Measurements from ENCODE around the gene CREG2. TPM values are rescaled to one million over a fixed set of nuclear protein-coding genes. Genes with fewer than 3 reads are reported as not detected.

Gene CREG2
- polyA plus RNA-seq, 1 experiment, result not detected

- no peak for DNase-seq (ENCODE audit: low read depth, low spot score)
- Histone ChIP-seq H3K9me3 (ENCODE audit: control insufficient read depth, insufficient read depth, low read length) (no peaks in the 10 kb centered on the region), H3K27ac (ENCODE audit: low read depth, low read length) (no peak overlapping the region), H3K27me3 (ENCODE audit: control insufficient read depth, insufficient read depth, low read length) (peaks cover 22% of the 10 kb centered on the region), H3K4me3 (ENCODE audit: low read depth, low read length) (no peak overlapping the region)
- ChIA-PET POLR2A (no interaction called here), CTCF (no interaction called here)
- TF ChIP-seq, protein P1, sequence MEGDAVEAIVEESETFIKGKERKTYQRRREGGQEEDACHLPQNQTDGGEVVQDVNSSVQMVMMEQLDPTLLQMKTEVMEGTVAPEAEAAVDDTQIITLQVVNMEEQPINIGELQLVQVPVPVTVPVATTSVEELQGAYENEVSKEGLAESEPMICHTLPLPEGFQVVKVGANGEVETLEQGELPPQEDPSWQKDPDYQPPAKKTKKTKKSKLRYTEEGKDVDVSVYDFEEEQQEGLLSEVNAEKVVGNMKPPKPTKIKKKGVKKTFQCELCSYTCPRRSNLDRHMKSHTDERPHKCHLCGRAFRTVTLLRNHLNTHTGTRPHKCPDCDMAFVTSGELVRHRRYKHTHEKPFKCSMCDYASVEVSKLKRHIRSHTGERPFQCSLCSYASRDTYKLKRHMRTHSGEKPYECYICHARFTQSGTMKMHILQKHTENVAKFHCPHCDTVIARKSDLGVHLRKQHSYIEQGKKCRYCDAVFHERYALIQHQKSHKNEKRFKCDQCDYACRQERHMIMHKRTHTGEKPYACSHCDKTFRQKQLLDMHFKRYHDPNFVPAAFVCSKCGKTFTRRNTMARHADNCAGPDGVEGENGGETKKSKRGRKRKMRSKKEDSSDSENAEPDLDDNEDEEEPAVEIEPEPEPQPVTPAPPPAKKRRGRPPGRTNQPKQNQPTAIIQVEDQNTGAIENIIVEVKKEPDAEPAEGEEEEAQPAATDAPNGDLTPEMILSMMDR (IDR thresholded peaks at IDR 0.05; ENCODE audit: low read depth, low read length), result no peak
Measured at GRCh38 chr2:101360232-101360631, 27.1 kb downstream of the CREG2 start.

DNA sequence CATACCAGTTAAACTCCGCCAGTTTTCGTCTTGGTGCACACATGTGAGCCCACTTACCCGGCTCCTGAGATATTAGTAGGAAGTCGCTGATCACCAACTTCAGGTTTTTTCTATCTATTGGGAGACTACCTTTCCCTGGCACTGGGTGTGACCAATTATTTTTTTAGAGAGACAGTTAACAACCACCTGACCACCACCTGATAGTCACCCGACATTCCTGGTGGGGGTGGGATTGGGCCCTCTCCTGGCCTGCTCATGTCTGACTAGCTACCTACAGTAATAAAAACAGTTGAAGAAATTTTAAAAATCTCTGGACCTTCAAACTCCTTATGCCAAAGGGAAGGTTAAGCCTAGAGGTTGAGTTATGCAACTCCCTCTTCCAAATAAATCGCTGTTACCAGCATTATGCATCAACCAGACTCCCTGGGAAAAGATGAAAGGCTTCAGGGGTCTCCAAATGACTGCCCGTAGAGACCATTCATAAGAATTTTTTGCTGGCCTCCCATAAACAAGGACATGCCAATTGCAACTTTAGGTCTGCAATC is 27.8 kb downstream of the CREG2 start:
- Histone ChIP-seq H3K4me3 (ENCODE audit: low read depth, low read length) (no peak overlapping the region), H3K27ac (ENCODE audit: low read depth, low read length) (no peak overlapping the region), H3K27me3 (ENCODE audit: control insufficient read depth, insufficient read depth, low read length) (peaks cover 16% of the 10 kb centered on the region), H3K9me3 (ENCODE audit: control insufficient read depth, insufficient read depth, low read length) (no peaks in the 10 kb centered on the region)
- ChIA-PET CTCF (no interaction called here), POLR2A (no interaction called here)
- no peak for DNase-seq (ENCODE audit: low read depth, low spot score)
- TF ChIP-seq, protein P1 (IDR thresholded peaks at IDR 0.05; ENCODE audit: low read depth, low read length), result no peak

DNA sequence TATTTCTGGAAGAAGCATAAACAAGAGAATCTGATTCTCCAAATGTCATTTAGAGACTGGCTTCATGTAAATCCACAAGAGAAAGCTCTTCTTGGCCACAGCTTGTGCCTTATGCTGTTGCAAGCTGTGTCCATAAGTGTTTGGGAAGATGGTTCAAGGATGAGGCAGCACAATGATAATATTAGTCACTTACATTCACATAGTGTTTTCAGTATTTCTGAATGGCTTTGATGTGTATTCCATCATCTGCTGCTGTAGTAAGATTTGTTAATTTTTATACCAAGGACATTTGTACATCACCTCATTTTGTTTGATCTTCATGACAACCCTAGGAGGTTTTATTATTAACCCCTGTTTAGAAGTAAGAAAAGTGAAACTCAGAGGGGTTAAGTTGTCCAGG is 29.9 kb downstream of the CREG2 start:
- no peak for DNase-seq (ENCODE audit: low read depth, low spot score)
- no peak overlapping the region for H3K4me3 ChIP-seq (ENCODE audit: low read depth, low read length)
- ChIA-PET CTCF (interaction anchor here (1.2 to 2.4 kb wide), 3 partner anchors 15 to 29 kb away, joined by 5 read pairs; no protein-coding TSS in a partner anchor), POLR2A (no interaction called here)
- no peaks in the 10 kb centered on the region for H3K9me3 ChIP-seq (ENCODE audit: control insufficient read depth, insufficient read depth, low read length)
- peaks cover 12% of the 10 kb centered on the region for H3K27me3 ChIP-seq (ENCODE audit: control insufficient read depth, insufficient read depth, low read length)
- H3K27ac ChIP-seq (ENCODE audit: low read depth, low read length), result no peak overlapping the region
- TF ChIP-seq, protein P1 (IDR thresholded peaks at IDR 0.05; ENCODE audit: low read depth, low read length), result no peak

- no peak overlapping the region for H3K4me3 ChIP-seq (ENCODE audit: low read depth, low read length)
- no peak for DNase-seq (ENCODE audit: low read depth, low spot score)
- ChIA-PET POLR2A (no interaction called here), CTCF (interaction anchor here (2.4 kb wide), 1 partner anchor 30 kb away, joined by 5 read pairs; no protein-coding TSS in a partner anchor)
- no peak overlapping the region for H3K27ac ChIP-seq (ENCODE audit: low read depth, low read length)
- TF ChIP-seq, protein P1 (IDR thresholded peaks at IDR 0.05; ENCODE audit: low read depth, low read length), result no peak
- H3K27me3 ChIP-seq (ENCODE audit: control insufficient read depth, insufficient read depth, low read length), result peaks cover 5% of the 10 kb centered on the region
- no peaks in the 10 kb centered on the region for H3K9me3 ChIP-seq (ENCODE audit: control insufficient read depth, insufficient read depth, low read length)
Measured at GRCh38 chr2:101356521-101356920, 30.8 kb downstream of the CREG2 start.

- H3K27me3 ChIP-seq (ENCODE audit: control insufficient read depth, insufficient read depth, low read length), result peaks cover under 1% of the 10 kb centered on the region
- CTCF ChIA-PET, result no interaction called here
- H3K9me3 ChIP-seq (ENCODE audit: control insufficient read depth, insufficient read depth, low read length), result no peaks in the 10 kb centered on the region
- TF ChIP-seq, protein P1 (IDR thresholded peaks at IDR 0.05; ENCODE audit: low read depth, low read length), result no peak
- H3K27ac ChIP-seq (ENCODE audit: low read depth, low read length), result no peak overlapping the region
- DNase-seq (ENCODE audit: low read depth, low spot score), result no peak
- no peak overlapping the region for H3K4me3 ChIP-seq (ENCODE audit: low read depth, low read length)
- POLR2A ChIA-PET, result no interaction called here
Measured at GRCh38 chr2:101356055-101356454, 31.2 kb downstream of the CREG2 start.

Data from AG04450 (cell line).